ENCODE measurements around the gene TM4SF5.

TM4SF5 gene

GRCh38 chr17:4747847-4748246 is 23.8 kb upstream of the TM4SF5 start:
- DNase-seq (ENCODE audit: low read depth): no peak

- DNase-seq (ENCODE audit: low read depth): no peak
Observed at GRCh38 chr17:4748686-4749085, 23.0 kb upstream of the TM4SF5 start.

GRCh38 chr17:4750606-4751005 is 21.1 kb upstream of the TM4SF5 start:
- DNase-seq (ENCODE audit: low read depth): no peak

GRCh38 chr17:4751932-4752331 is 19.8 kb upstream of the TM4SF5 start:
- DNase-seq (ENCODE audit: low read depth): no peak

GRCh38 chr17:4753392-4753791 is 18.3 kb upstream of the TM4SF5 start:
- DNase-seq (ENCODE audit: low read depth): no peak

GRCh38 chr17:4759776-4760236 is 11.9 kb upstream of the TM4SF5 start:
- no peak for DNase-seq (ENCODE audit: low read depth)

- no peak for DNase-seq (ENCODE audit: low read depth)
Observed at GRCh38 chr17:4764595-4764994, 7.1 kb upstream of the TM4SF5 start.

- DNase-seq (ENCODE audit: low read depth): no peak
Observed at GRCh38 chr17:4766201-4766600, 5.5 kb upstream of the TM4SF5 start.

- no peak for DNase-seq (ENCODE audit: low read depth)
Observed at GRCh38 chr17:4766723-4767122, 5.0 kb upstream of the TM4SF5 start.

GRCh38 chr17:4768298-4768697 is 3.4 kb upstream of the TM4SF5 start:
- DNase-seq (ENCODE audit: low read depth): no peak

- no peak for DNase-seq (ENCODE audit: low read depth)
Observed at GRCh38 chr17:4769628-4770027, 2.1 kb upstream of the TM4SF5 start.

- no peak for DNase-seq (ENCODE audit: low read depth)
Observed at GRCh38 chr17:4772235-4772613, 538 bp downstream of the TM4SF5 start.

GRCh38 chr17:4777969-4778760 is 6.5 kb downstream of the TM4SF5 start:
- DNase-seq (ENCODE audit: low read depth): no peak

- no peak for DNase-seq (ENCODE audit: low read depth)
Observed at GRCh38 chr17:4780325-4780955, 8.8 kb downstream of the TM4SF5 start.

- no peak for DNase-seq (ENCODE audit: low read depth)
Observed at GRCh38 chr17:4782652-4783051, 11.0 kb downstream of the TM4SF5 start.

GRCh38 chr17:4785311-4786105 is 13.8 kb downstream of the TM4SF5 start:
- no peak for DNase-seq (ENCODE audit: low read depth)

- no peak for DNase-seq (ENCODE audit: low read depth)
Observed at GRCh38 chr17:4786106-4786511, 14.4 kb downstream of the TM4SF5 start, which contains the start of gene VMO1. TSS of gene VMO1 (minus strand) at chr17:4786364. CDS start at chr17:4786352, 12 bp downstream.

- no peak for DNase-seq (ENCODE audit: low read depth)
Observed at GRCh38 chr17:4786516-4786915, 14.8 kb downstream of the TM4SF5 start.

GRCh38 chr17:4788159-4788806 is 16.6 kb downstream of the TM4SF5 start:
- no peak for DNase-seq (ENCODE audit: low read depth)

GRCh38 chr17:4788807-4789700 is 17.4 kb downstream of the TM4SF5 start, which contains the start of gene GLTPD2:
TSS of gene GLTPD2 (plus strand) at chr17:4788964. CDS start at chr17:4789012, 48 bp downstream.
- no peak for DNase-seq (ENCODE audit: low read depth)

GRCh38 chr17:4789701-4789950 is 17.9 kb downstream of the TM4SF5 start:
- DNase-seq (ENCODE audit: low read depth): no peak

All from HS-27A (cell line).